DMS153 (cell line): ENCODE measurements around the gene UBQLN4.

Source experiments
- DNase-seq: peaks from one replicate; lab custom pipeline; 2025; lab: John Stamatoyannopoulos, UW

The UBQLN4 gene

DNA sequence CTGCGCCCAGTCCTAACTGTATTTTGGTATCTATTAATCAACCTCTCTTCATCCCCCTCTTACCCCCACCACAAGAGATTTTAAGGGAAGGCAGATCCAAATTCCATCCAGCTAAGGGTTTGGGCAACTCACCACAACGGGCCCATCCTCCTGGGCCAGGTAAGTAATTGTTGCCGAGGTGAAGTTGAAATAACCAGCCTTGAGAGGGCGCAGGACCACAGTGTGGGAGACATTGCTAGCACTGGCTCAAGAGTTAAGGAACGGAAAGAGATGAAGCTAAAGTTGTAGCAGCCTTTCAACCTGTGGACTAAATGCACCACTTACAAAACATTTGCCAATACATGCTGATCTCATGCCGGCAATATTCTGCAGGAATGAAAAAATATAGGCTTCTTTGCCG lies 38.8 kb downstream of the UBQLN4 start:
- DNase-seq = no peak

DNA sequence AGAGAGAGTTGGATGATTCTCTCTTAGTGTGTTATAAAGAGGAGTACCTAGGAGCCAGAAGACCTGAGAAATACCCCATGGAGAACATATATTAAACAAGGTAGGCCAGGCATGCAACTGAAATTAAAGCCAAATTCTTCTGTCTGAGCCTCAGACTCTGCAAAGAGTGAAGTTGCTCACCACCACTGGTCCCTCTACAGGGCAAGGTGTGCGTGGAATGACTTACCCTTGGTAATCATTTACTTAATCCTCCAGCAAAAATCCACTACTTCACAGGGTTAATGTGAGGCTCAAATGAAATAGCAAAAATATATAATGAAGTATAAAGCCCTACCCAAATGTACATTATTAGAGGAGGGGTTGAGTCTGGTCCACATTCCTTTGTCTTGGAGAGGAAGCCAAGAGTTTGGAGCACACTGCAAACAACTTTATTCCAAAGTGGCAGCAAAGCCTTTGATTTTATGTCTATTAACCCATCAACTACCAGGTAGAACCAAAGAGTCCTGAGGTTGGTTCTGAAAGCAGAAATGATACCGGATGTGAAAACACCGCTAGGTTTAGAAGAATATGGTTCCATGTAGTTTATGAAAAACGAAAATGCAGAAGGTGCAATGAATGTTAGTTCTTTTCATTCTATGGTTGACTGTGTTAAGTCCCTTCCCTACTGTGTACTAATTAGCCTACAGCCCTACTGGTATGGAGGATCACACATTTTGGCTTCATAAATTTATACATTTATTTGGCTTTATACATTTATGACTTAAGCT lies 41.4 kb downstream of the UBQLN4 start:
- no peak for DNase-seq

DNA sequence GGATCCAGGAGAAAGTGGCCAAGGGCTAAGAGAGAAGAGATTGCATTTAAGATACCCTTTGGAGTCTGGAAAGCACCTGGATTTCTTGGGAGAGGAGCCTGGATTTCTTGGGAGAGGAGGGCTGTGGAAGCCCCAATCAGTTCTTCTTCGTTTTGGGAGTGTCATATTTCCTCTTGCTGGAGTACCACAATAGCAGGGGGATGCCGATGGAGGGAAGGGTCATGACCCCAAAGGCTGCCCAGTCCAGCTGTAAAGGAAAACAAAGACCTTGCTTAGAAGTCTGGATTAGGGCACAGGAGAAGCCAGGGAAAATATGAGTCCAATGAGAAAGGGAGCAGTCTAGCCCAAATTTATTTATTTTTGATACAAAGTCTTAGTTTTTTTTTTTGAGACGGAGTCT lies 44.2 kb downstream of the UBQLN4 start:
- DNase-seq = no peak

DNA sequence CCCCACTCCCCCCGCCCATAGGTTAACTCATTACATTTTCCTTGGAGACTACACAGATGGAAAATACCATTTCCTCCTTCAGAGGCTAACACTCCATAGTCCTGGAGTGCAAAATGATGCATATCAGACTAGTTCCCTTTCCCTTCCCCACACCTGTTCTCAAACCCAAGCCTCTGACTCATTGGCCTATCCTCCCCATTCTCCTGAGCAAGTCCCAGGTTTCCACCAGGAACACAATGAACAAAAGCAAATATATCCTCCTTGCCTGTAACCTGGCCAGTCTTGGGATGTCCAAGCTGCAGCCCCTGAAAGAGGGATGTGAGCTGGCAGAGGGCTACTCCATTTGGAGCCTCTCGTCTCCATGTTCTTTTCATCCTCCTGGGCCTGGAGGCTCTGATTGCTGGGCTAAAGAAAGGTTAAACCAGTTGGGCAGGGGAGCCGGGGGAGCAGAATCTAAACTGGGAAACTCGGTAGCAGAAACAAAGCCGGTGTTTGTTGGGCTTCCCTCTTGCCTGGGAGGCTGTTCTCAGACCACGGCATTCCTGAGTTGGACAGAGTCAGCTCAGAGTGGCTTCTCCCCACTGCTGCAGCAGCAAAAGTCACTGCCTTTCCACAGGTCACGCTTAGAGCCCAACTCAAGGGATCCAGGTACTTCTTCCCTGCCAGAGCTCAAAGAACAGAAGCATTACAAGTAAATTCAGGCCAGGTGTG lies 46.8 kb downstream of the UBQLN4 start:
- DNase-seq = no peak

DNA sequence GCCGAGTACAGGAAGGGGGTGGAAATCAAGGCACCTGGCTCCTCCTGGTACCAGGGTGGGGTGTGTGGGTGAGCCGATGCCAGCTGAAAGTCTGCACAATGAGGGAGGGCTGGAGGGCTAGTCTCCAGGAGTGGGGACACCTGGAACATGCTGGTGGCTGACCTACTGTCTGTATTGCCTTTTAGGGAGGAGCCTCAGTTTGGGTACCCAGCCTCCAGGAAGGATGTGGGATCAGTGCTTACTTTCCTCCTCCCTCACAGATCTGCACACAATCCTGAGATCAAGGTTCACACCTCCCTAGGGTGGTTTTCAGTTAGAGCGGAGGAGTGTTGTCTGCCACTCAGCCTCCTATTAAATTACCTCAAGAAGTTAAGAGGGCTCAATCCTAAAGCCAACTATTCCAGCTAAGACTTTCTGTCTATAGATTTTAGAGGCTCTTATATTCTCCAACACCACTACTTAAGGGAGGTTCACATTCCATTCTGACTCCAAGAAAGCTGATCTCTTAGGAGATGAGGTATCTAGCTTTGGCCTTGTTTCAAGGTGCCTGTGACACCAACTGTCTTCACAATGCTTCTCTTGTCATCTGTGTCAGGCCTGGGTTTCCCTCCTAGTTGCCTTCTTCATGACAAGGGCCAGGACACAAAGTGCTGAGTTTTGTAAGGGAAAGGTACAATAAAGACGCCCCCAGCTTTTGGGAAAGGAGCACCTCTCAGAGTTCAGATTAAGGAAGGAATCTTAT lies 48.6 kb downstream of the UBQLN4 start:
- DNase-seq = no peak

DNA sequence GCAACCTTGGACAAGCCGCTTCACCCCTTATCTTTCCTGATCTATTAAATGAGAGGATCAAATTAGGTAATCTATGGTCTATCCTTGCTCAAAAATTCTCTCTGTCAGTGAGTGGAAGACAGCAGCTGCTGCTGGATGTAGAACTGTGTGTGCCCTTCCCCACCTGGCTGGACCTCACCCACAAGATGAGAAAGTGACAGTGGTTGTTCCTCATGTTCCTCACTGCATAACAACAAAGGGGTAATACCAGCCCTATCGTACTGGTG lies 49.7 kb downstream of the UBQLN4 start:
- no peak for DNase-seq

DNA sequence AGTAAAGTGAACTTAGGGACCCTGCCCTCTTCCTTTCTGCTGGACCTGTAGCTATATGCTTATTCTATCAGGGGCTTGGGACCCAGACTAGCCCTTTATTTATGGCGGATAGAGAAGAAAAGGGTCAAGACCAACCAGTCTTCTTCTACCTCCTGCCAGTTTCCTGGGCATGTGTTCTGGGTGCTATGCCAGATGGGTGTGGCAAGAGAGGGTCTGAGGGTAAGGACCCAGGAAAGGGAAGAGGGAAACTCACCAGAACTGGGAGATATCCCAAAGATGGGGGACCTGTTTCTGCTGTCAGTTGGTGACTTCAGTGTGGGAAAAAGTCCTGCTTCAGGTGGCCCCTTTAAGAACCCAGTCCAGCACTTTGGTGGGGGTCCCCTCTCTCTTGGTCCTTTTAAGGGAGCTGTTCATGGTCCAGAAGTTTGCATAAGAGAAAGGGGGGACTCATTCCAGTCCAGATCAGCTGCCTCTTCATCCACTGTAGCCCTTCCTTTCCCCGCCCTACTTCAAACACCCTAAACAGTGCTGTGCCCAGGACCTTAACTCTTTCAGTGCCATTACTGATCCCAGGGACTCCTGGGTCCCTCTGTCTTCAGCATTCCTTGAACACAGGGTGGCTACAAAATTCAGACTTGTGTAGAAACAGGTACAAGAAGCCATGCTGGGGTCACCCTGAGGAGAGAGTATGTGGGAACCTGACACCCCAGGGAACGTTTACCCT lies 51.2 kb downstream of the UBQLN4 start:
- DNase-seq = no peak

DNA sequence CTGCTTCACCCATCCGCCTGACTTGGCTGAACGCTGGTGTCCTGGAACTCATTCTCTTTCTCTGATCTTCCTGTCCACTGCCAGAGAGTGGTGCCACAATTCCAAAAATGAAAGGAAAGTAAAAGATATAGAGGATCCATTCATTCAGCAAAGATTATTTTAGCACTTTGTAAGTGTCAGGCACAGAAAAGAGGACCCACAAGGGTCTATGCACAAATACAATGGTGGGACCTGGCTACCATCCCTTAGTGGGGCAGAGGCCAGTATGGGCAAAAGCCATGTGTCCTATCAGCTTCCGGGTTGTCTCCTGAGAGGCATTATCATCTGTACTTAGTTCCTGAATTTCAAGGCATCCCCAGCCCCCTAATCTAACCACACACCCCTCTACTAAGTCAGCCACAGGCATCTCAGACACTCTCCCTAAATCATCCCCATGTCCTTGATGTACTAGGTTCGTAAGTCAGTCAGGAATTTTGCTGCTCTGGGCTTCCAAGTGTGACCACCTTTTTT lies 51.9 kb downstream of the UBQLN4 start:
- DNase-seq = no peak

DNA sequence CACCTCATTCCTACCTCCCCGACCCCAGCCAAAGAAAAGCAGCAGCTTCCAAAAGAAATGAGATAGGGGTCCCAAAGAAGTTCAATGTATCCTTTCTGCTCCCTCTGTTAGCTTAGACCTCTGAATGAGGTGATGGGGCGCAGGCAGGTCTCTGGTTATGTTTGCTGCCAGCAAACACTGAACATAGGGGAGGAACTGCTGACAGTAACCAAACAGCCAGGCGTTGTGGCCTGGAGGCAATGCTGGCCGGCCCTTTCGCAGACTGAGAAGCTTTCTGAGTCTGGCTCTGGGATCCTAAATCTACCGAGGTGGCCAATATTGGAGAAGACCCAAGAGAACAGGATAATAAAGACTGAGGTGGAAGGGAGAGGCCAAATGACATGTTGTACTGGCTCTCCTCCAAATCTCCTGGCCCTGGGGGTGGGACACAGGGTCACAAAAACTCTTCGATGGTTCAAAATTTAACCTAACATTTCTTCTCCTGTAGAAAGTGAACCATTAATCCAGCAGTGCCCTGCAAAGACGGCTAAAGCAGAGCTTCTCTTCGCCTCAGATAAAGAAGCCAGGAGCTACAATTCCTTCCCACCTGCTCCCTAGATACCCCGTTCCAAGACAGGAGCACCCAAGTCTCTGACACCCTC lies 52.5 kb downstream of the UBQLN4 start:
- DNase-seq = no peak

DNA sequence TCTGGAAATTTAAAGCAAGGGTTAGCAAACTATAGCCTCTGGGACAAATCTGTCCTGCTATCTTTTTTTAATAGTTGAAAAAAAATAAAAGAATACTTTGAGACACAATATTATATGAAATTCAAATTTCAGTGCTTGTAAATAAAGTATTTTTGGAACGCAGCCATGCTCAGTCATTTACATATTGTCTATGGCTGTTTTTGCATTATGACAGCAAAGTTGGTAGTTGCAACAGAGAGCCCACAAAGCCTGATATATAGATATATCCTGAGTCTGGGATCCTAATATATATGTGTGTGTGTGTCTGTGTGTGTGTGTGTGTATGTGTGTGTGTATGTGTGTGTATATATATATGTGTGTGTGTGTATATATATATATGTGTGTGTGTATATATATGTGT lies 53.6 kb downstream of the UBQLN4 start:
- DNase-seq = no peak

DNA sequence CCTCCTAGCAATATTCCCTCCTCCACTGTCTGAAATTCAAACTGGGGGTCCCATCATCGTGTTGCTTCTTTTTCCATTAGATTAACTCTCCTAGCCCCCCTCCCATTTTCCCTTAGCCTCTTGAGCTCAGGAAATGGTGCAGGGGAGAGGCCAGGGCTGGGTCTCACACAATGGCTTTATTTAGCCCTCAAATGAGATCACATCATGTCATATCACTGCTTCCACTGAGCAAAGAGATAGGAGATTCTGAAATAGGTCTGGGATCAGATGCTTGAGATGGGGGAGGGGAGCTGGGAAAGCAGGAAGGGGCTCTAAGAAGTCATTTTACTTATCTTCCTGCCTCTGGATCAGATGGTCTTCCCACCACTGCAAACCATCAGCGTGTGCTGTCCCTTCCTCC lies 57.4 kb downstream of the UBQLN4 start:
- no peak for DNase-seq

DNA sequence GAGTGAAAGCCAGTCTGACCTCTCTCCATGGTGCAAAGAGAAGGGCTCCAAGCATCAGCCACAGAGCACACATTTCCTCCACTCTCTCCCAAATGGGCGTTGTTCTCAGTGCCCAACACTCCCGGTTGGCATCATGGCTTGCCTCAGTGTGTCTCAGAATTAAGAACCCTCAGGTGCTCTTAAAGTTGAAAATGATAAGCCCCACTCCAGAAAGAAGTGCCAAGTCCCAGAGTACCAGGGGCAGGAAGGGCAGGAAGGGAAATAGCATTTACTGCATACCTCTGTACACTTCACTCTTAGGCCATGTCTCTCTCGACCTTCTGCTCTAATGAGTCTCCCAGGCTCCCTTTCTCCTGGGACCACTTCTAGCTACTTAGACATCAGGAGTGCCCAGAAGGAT lies 60.0 kb downstream of the UBQLN4 start:
- DNase-seq = no peak

DNA sequence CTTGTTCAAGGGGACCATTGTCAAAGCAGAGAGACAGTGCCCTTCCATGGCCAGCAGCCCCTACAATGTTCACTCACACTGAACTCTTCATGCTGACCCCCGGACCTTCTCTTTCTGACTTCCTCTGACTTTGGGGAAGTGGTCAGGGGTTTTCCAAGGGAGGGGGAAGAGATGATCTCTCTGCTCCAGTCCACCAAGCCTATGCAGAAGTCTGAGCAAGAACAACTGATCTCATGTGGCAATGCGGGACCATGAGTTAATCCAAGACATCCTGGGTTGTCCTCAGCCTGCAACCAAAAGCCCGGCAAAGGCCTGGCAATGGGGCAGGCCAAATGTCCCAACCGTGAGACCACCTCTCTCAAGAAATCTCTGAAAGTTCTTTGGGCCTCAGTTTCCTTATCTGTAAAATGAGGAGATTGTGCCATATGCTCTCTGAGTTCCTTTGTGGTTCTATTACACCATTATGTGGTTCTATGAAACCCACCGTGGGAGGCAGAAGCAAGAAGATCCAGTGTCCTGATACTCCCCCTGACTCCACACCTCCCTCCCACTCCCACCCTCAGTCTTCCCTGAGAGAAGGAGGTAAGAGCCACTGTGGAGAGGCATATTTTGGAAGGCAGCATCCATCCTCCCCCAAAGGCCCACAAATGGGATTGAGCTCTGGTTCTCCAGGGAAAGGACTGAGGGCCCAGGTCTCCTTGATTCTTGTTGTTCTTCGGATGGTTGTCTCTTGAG lies 63.4 kb downstream of the UBQLN4 start:
- DNase-seq = no peak

DNA sequence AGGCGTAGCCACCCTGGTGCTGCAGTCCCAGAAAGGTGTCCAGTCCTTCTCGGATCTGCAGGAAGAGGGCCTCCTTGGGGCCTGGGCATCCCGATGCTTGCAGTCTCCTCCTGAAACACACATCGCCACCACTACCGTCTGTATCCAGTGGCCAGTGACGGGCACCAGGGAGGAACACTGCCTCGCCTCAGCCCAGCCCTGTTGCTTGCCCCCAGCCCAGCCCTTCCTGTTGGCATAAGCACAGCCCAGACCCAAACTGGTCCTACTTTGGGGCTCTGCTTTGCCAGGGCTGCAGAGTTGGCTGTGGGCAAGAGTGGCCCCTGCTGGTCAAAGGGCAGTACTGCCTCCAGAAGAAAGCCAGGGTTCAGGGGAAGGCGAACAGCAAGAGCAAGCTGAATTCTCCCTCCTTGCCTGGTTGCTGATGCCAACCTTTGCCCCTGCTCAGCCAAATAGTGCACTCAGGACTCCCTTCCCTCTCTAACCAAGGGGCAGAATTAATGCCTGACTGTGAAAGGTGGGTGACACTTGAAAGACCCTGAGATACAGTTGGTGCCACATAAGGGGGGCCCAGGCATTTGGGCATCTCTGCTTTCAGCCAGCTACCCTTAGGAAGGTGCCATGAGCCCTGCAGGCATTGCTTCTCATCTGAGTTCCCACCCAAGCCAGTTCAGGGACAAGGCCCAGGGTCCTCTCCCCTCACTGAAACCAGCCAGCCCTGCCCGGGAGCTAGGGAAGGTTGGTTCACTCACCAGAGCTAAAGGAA lies 64.2 kb downstream of the UBQLN4 start:
- DNase-seq = peak; percentile 53
